Chondrocyte (in vitro differentiated cells): ENCODE measurements around the gene UNCX. TPM values are rescaled to one million over a fixed set of nuclear protein-coding genes. Genes with fewer than 3 reads are reported as not detected.
A peak's percentile ranks its signal among the peaks of the same experiment; 100 is the strongest.

Experiments
- DNase-seq: peaks from one replicate; pipeline ENCODE4 v3.0.0; 2021; ENCODE audit warnings: mixed read lengths, low spot score
- H3K27ac Mint-ChIP-seq: one replicate; pipeline ENCODE4 v1.8.0; 2021; ENCODE audit warnings: mild to moderate bottlenecking, moderate library complexity, mixed read lengths; ENCODE audit not compliant: unreplicated experiment
- H3K27me3 Mint-ChIP-seq: 2 replicates; pipeline ENCODE4 v1.8.0; 2021; ENCODE audit warnings: low read depth, mixed read lengths
- H3K36me3 Mint-ChIP-seq: 2 replicates; pipeline ENCODE4 v1.8.0; 2021; ENCODE audit warnings: low read depth, mixed read lengths
- H3K4me1 Mint-ChIP-seq: 2 replicates; pipeline ENCODE4 v1.8.0; 2021; ENCODE audit warnings: low read depth, mild to moderate bottlenecking, mixed read lengths
- H3K4me3 Mint-ChIP-seq: one replicate; pipeline ENCODE4 v1.8.0; 2021; ENCODE audit warnings: mild to moderate bottlenecking, moderate library complexity, mixed read lengths; ENCODE audit not compliant: unreplicated experiment
- H3K9me3 Mint-ChIP-seq: 2 replicates; pipeline ENCODE4 v1.8.0; 2021; ENCODE audit warnings: low read depth, mixed read lengths
- total RNA-seq: library from RNA; stranded (reverse); gene quantifications from 3 replicates; pipeline ENCODE4 v1.2.1, GENCODE V29; 2021
- TF ChIP-seq, protein P1 (sequence below): fragments of 200-600 bp; sonication (generic); IDR thresholded peaks from 2 replicates; pipeline ENCODE4 v1.5.0; 2021; ENCODE audit warnings: antibody characterized with exemption, mild to moderate bottlenecking, moderate library complexity

The UNCX gene
- total RNA-seq, 1 donor from 2014 or later: not detected

- Mint-ChIP-seq H3K9me3 (no peaks in the 10 kb centered on the region), H3K36me3 (peaks cover 10% of the 10 kb centered on the region), H3K4me3 (no peak overlapping the region), H3K27me3 (peaks cover 41% of the 10 kb centered on the region), H3K4me1 (peaks cover 2% of the 10 kb centered on the region), H3K27ac (no peak overlapping the region)
- TF ChIP-seq, protein P1, sequence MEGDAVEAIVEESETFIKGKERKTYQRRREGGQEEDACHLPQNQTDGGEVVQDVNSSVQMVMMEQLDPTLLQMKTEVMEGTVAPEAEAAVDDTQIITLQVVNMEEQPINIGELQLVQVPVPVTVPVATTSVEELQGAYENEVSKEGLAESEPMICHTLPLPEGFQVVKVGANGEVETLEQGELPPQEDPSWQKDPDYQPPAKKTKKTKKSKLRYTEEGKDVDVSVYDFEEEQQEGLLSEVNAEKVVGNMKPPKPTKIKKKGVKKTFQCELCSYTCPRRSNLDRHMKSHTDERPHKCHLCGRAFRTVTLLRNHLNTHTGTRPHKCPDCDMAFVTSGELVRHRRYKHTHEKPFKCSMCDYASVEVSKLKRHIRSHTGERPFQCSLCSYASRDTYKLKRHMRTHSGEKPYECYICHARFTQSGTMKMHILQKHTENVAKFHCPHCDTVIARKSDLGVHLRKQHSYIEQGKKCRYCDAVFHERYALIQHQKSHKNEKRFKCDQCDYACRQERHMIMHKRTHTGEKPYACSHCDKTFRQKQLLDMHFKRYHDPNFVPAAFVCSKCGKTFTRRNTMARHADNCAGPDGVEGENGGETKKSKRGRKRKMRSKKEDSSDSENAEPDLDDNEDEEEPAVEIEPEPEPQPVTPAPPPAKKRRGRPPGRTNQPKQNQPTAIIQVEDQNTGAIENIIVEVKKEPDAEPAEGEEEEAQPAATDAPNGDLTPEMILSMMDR: no peak
- no peak for DNase-seq
Observed at GRCh38 chr7:1238450-1238882, 5.8 kb downstream of the UNCX start.

DNA sequence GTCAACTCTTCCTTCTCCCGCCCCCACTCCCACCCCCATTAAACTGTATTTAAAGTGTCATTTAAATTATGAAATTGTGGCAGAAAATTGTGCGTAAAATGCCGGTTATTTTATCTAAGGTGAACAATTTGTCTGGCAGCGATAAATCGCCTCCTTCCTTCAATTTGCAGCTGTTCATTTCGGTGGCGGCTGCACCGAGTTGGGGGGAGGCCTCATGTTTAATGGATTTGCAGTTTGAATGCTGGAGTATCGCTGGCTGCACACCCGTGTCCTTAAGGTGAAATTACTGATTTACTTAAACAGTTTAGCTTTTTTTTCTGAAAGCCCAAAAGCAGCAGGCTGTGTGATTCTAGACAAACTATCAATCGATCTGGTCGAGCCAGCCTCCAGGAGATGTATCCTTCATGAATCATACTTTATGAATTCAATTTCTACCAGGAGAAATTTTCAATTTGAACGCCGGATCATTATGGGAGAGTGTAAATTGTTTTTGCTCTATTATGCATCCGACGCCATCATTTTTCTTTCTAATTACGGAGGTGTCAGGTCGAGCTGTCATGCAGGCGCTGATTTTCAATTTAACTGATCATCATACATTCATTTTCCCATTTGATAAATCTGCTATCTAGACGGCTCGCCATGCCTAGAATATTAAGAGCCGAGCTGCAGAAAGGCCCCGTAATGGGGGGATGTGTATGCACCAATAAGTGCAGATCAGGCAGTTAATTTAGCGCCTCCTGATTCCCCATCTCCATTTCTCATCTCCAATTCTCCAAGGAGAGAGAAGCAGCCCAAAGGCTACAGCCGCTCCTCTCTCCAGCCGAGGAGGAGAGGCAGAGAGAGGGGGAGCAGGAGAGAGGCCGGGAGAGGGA is 6.5 kb downstream of the UNCX start:
- Mint-ChIP-seq H3K9me3 (no peaks in the 10 kb centered on the region), H3K4me1 (peaks cover 2% of the 10 kb centered on the region), H3K4me3 (no peak overlapping the region), H3K27me3 (peaks cover 44% of the 10 kb centered on the region), H3K27ac (no peak overlapping the region), H3K36me3 (peaks cover 10% of the 10 kb centered on the region)
- TF ChIP-seq, protein P1: no peak
- DNase-seq: no peak

DNA sequence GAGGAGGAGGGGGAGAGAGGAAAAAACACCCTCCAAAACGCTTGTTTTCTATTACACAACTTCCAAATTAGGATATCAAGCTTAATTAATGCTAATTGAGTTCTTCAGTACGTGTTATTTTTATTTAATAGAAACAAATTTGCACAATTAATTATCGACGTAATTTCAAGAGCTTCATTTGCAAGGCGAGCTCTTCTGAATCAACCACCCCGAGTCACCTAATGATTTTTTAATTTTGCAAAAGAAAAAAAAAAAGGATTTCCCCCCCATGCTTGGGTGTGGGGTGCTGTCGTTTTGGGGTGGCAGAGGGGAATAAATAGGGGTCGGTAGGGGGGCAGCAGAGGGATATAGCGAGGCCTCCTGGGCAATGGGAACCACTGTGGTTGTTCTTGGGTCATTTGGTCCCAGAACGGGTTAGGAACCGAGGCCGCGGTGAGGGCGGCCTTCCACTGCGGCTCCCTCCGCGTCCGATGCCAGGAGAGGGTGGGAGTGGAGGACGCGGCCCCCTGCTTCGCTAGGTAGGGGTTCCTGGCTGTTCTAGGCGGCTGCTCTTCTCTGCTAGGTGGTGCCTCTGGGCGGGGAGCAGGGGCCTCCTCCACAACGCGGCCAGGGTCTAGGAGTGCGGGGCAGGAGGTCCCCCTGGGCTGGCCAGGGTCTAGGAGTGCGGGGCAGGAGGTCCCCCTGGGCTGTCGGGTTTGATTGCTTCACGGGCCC is 7.3 kb downstream of the UNCX start:
- H3K27me3 Mint-ChIP-seq: peaks cover 44% of the 10 kb centered on the region
- H3K9me3 Mint-ChIP-seq: no peaks in the 10 kb centered on the region
- no peak overlapping the region for H3K4me3 Mint-ChIP-seq
- TF ChIP-seq, protein P1: no peak
- H3K4me1 Mint-ChIP-seq: peaks cover 2% of the 10 kb centered on the region
- no peak for DNase-seq
- H3K27ac Mint-ChIP-seq: no peak overlapping the region
- peaks cover 6% of the 10 kb centered on the region for H3K36me3 Mint-ChIP-seq

DNA sequence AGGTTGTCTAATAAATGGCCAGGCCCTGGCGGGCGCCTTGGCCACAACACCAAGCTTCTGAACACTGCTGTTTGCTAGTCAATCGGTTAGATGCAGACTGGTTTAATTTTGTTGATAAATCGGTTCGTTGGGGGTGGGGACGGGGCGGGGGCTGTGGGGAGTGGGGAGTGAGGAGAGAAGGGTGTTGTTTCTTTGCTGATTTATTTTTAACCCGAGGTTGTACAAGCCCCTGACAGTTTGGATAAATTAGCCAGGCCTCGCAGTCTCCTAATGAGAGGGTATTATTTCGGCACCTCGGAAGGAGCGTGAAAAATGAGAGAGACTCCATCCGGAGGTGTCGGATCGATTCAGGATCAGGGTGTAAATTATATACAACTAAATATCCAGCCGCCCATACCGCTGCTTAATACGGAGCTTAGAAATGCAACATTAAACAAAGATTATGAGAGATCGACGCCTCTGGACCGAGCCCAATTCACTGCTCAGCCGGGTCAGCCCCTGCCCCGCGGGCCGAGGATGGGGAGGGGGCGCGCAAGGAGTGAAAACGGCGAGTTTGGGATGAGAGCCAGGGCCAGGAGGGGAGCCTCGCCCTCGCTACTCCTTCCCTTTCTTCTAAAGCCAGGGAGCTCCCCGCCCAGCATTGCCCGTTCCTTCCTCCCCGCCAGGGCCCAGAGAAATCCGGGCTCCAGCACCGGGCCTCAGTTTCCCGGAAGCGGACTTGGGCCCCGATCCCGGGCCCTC is 8.0 kb downstream of the UNCX start:
- Mint-ChIP-seq H3K9me3 (no peaks in the 10 kb centered on the region), H3K36me3 (peaks cover 6% of the 10 kb centered on the region), H3K4me1 (peaks cover 1% of the 10 kb centered on the region), H3K27me3 (peaks cover 51% of the 10 kb centered on the region), H3K4me3 (no peak overlapping the region), H3K27ac (no peak overlapping the region)
- peak; percentile 47 for DNase-seq
- TF ChIP-seq, protein P1: no peak

DNA sequence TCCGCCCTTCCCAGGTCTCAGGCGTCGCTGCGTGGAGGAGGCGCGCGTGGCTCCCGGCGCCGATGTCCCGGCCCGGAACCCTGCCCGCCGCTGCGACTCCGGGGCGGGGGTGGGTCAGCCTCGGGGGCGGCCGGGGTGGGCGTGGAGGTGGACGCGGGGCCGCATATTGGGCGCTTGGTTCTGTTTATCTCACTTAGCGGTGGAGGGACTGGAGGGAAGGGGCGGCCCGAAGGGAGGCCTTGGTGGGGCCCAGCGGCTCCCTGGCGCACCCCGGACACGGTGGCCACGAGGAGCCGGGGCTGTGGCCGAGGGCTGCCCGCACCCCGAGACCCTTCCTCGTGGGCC is 8.6 kb downstream of the UNCX start:
- H3K4me1 Mint-ChIP-seq: no peaks in the 10 kb centered on the region
- H3K27me3 Mint-ChIP-seq: peaks cover 55% of the 10 kb centered on the region
- no peaks in the 10 kb centered on the region for H3K9me3 Mint-ChIP-seq
- no peak overlapping the region for H3K4me3 Mint-ChIP-seq
- no peak for DNase-seq
- peaks cover 6% of the 10 kb centered on the region for H3K36me3 Mint-ChIP-seq
- TF ChIP-seq, protein P1: no peak
- H3K27ac Mint-ChIP-seq: no peak overlapping the region
